Osteocyte (in vitro differentiated cells): Measurements from ENCODE around the gene MAML2. TPM values are rescaled to one million over a fixed set of nuclear protein-coding genes. Genes with fewer than 3 reads are reported as not detected.
"Not testable (repeated sequence)": the region's sequence is repeated elsewhere in the genome, so short reads cannot be mapped to it uniquely, and the experiment has no call there.

Experiments used
- DNase-seq: peaks from one replicate; pipeline ENCODE4 v3.0.0; 2021; ENCODE audit warnings: mixed read lengths; ENCODE audit not compliant: unreplicated experiment; ENCODE audit errors: extremely low spot score
- H3K27ac Mint-ChIP-seq: one replicate; pipeline ENCODE4 v1.8.0; 2021; ENCODE audit warnings: mild to moderate bottlenecking, mixed read lengths; ENCODE audit not compliant: unreplicated experiment
- H3K27me3 Mint-ChIP-seq: one replicate; pipeline ENCODE4 v1.8.0; 2021; ENCODE audit warnings: mixed read lengths; ENCODE audit not compliant: unreplicated experiment
- H3K36me3 Mint-ChIP-seq: one replicate; pipeline ENCODE4 v1.8.0; 2021; ENCODE audit warnings: mixed read lengths; ENCODE audit not compliant: unreplicated experiment
- H3K4me1 Mint-ChIP-seq: one replicate; pipeline ENCODE4 v1.8.0; 2021; ENCODE audit warnings: mixed read lengths; ENCODE audit not compliant: unreplicated experiment
- H3K4me3 Mint-ChIP-seq: one replicate; pipeline ENCODE4 v1.8.0; 2021; ENCODE audit warnings: mild to moderate bottlenecking, moderate library complexity, mixed read lengths; ENCODE audit not compliant: unreplicated experiment
- H3K9me3 Mint-ChIP-seq: one replicate; pipeline ENCODE4 v1.8.0; 2021; ENCODE audit warnings: mixed read lengths; ENCODE audit not compliant: unreplicated experiment
- CTCF ChIP-seq: fragments of 200-600 bp; sonication (generic); IDR thresholded peaks from 2 replicates; pipeline ENCODE4 v1.5.0; 2021; ENCODE audit warnings: antibody characterized with exemption, mild to moderate bottlenecking, moderate library complexity
- total RNA-seq: library from RNA; stranded (reverse); gene quantifications from 2 replicates; pipeline ENCODE4 v1.2.1, GENCODE V29; 2021

MAML2 gene
- total RNA-seq, 1 donor from 2014 or later: 29.3 TPM

GRCh38 chr11:96275801-96276594, 67.0 kb downstream of the MAML2 start:
- DNase-seq: no peak
- TF ChIP-seq CTCF: no peak
- Mint-ChIP-seq H3K27me3 (no peaks in the 10 kb centered on the region), H3K4me1 (peaks cover 60% of the 10 kb centered on the region), H3K9me3 (no peaks in the 10 kb centered on the region), H3K27ac (peak overlapping the region; percentile 90), H3K4me3 (no peak overlapping the region), H3K36me3 (no peaks in the 10 kb centered on the region)

- H3K36me3 Mint-ChIP-seq: peaks cover 13% of the 10 kb centered on the region
- no peaks in the 10 kb centered on the region for H3K9me3 Mint-ChIP-seq
- H3K27me3 Mint-ChIP-seq: no peaks in the 10 kb centered on the region
- no peak for TF ChIP-seq CTCF
- peaks cover 40% of the 10 kb centered on the region for H3K4me1 Mint-ChIP-seq
- H3K4me3 Mint-ChIP-seq: no peak overlapping the region
- peak overlapping the region; percentile 87 for H3K27ac Mint-ChIP-seq
- DNase-seq: no peak
These were observed 69.5 kb downstream of the MAML2 start for GRCh38 chr11:96273507-96273906.

DNA sequence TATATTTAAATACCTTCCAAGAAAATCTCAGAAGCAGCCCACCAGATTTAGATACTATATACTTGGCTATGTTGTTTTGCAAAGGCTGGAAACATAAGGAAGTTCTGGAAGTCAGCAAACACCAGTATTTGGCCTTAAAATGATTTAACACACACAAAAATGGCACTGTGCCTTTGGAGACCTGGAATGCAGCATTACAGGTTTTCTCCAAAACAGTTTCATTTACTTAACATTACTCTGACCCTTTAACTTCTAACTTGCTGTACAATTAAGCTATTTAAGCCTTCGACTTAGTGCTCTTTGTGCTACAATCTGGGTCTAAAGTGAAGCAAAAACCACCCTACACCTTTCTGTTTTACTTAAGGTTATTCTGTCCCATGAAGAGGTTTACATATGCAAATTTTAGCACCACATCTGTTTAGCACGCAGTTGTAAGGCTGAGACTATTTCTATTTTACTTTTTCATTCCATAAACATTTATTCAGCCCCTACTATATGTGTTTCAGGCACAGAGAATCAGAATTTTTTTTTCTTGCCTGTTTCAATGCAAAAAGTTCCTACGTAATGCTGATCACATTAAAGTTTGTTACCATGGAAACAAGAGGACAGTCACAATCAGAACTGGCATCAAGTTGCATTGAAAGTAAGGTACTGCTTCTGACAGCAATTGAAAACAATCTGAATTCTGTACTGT, 70.3 kb downstream of the MAML2 start:
- no peaks in the 10 kb centered on the region for H3K27me3 Mint-ChIP-seq
- peaks cover 33% of the 10 kb centered on the region for H3K4me1 Mint-ChIP-seq
- peaks cover 13% of the 10 kb centered on the region for H3K36me3 Mint-ChIP-seq
- no peak for DNase-seq
- no peaks in the 10 kb centered on the region for H3K9me3 Mint-ChIP-seq
- H3K27ac Mint-ChIP-seq: peak overlapping the region; percentile 87
- no peak for TF ChIP-seq CTCF
- H3K4me3 Mint-ChIP-seq: no peak overlapping the region

GRCh38 chr11:96271777-96272176, 71.2 kb downstream of the MAML2 start:
- H3K4me1 Mint-ChIP-seq: peaks cover 42% of the 10 kb centered on the region
- H3K27me3 Mint-ChIP-seq: no peaks in the 10 kb centered on the region
- H3K4me3 Mint-ChIP-seq: no peak overlapping the region
- peaks cover 15% of the 10 kb centered on the region for H3K36me3 Mint-ChIP-seq
- no peak for DNase-seq
- peak overlapping the region; percentile 87 for H3K27ac Mint-ChIP-seq
- no peak for TF ChIP-seq CTCF
- H3K9me3 Mint-ChIP-seq: no peaks in the 10 kb centered on the region

DNA sequence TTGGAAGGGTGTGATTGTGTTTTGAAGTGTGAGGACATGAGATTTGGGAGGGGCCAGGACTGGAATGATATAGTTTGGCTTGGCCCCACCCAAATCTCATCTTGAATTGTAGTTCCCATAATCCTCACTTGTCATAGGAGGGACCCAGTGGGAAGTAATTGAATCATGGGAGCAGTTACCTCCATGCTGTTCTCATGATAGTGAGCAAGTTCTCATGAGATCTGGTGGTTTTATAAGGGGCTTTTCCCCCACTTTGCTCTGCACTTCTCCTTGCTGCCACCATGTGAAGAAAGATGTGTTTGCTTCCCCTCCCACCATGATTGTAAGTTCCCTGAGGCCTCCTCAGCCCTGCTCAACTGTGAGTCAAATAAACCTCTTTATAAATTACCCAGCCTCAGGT, 71.6 kb downstream of the MAML2 start:
- H3K27ac Mint-ChIP-seq: peak overlapping the region; percentile 87
- peaks cover 43% of the 10 kb centered on the region for H3K4me1 Mint-ChIP-seq
- peaks cover 16% of the 10 kb centered on the region for H3K36me3 Mint-ChIP-seq
- not testable (repeated sequence) for H3K9me3 Mint-ChIP-seq, H3K4me3 Mint-ChIP-seq, DNase-seq, H3K27me3 Mint-ChIP-seq

DNA sequence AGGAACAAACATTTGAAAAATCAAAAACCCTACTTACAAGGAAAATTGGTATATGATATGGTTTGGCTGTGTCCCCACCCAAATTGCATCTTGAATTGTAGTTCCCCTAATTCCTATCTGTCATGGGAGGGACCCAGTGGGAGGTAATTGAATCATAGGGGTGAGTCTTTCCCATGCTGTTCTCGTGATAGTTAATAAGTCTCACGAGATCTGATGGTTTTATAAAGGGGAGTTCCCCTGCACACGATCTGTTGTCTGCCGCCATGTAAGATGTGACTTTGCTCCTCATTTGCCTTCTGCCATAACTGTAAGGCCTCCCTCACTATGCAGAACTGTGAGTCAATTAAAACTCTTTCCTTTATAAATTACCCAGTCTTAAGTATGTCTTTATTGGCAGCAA, 74.5 kb downstream of the MAML2 start:
- H3K4me1 Mint-ChIP-seq: peaks cover 46% of the 10 kb centered on the region
- not testable (repeated sequence) for H3K4me3 Mint-ChIP-seq, DNase-seq, H3K9me3 Mint-ChIP-seq, H3K27ac Mint-ChIP-seq, H3K27me3 Mint-ChIP-seq
- H3K36me3 Mint-ChIP-seq: peaks cover 16% of the 10 kb centered on the region
